ENCODE results near the gene DVL3.
A peak's percentile ranks its signal among the peaks of the same experiment; 100 is the strongest.

DVL3 gene

DNA sequence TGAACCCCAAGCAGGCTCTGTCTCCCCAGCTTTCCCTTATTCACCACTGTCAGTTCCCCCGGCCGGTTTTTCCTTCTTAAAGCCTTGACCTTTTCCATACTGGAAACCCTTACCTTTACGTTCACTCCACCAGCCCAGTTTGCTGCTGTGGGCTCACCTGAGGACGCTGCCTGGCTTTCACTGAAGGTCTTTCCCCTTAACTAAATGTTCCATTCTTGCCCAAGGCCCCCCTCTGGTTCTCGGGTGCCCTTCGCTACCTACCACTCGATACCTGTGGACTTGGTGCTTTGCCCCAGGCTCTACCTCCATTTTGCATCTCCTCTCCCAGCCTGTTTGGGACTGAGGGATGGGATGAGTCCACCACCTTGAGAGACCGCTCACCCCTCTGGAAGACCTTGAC is 20.3 kb downstream of the DVL3 start:
- Histone ChIP-seq H3K27me3 (ENCODE audit: control insufficient read depth in 1 of 2, insufficient read depth in 1 of 2, low read length in 2 of 2) (no peaks in the 10 kb centered on the region), H3K23ac (ENCODE audit: low read length in 2 of 2) (no peak overlapping the region), H2BK120ac (ENCODE audit: low read depth, low read length) (no peak overlapping the region), H3K18ac (ENCODE audit: low read depth in 1 of 2, low read length in 2 of 2) (peak overlapping the region; percentile 64 to 98), H3K4me1 (ENCODE audit: control insufficient read depth, insufficient read depth, low read depth, low read length) (peaks cover 46% of the 10 kb centered on the region), H3K4ac (ENCODE audit: low read depth in 1 of 2, low read length in 2 of 2) (peak overlapping the region; percentile 37 to 99), H3K4me2 (ENCODE audit: low read length, poor library complexity, severe bottlenecking) (peak overlapping the region; percentile 62), H2AFZ (ENCODE audit: low read depth, low read length) (no peak overlapping the region), H2BK12ac (ENCODE audit: low read length in 2 of 2) (no peak overlapping the region), H2AK5ac (ENCODE audit: low read length, severe bottlenecking) (peak overlapping the region; percentile 4), H2BK5ac (ENCODE audit: low read depth, low read length, poor library complexity, severe bottlenecking) (no peak overlapping the region), H3K14ac (ENCODE audit: low read length in 2 of 2) (no peak overlapping the region), H3K79me1 (replicated peaks; ENCODE audit: low read length, poor library complexity, severe bottlenecking) (peaks cover 11% of the 10 kb centered on the region), H2BK15ac (ENCODE audit: low read depth, poor library complexity, severe bottlenecking) (no peak overlapping the region), H3K36me3 (ENCODE audit: control insufficient read depth in 1 of 2, insufficient read depth in 2 of 2, low read depth in 1 of 2, low read length in 2 of 2) (peaks cover 48 to 50% of the 10 kb centered on the region in 2 experiments), H4K8ac (ENCODE audit: low read length) (peak overlapping the region; percentile 32), H3K9ac (ENCODE audit: low read length) (peak overlapping the region; percentile 98), H4K91ac (ENCODE audit: low read length) (no peak overlapping the region), H3K9me3 (ENCODE audit: control insufficient read depth, low read length) (no peaks in the 10 kb centered on the region), H3K4me3 (ENCODE audit: insufficient read depth in 1 of 2, low read depth in 1 of 2, low read length in 2 of 2) (peak overlapping the region; percentile 96 to 98), H3K27ac (ENCODE audit: low read length, poor library complexity, severe bottlenecking) (peak overlapping the region; percentile 92)
- peak; percentile 4 for DNase-seq
- 7% methylated on average over 8 of the region's 8 CpGs for WGBS

DNA sequence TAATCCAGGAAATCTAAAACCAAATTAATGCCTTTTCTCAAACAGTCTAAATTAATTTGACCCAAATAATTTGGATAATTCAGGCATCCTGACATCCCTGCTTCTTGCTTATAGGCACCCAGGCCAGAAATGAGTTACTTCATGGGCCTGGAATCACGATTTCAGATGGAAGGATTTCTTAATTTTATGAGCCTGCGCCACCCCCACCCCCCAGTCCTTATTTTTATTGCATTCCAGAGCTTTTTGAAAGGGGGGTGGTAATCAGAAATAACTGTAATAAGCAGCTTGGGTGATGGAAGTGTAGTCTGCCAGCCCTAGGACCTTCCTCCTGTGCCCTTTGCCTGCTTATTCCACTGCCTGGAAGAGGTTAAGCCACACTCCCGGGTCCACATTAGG is 20.8 kb downstream of the DVL3 start:
- Histone ChIP-seq H3K9me3 (ENCODE audit: control insufficient read depth, low read length) (no peaks in the 10 kb centered on the region), H4K8ac (ENCODE audit: low read length) (no peak overlapping the region), H2AFZ (ENCODE audit: low read depth, low read length) (no peak overlapping the region), H3K4ac (ENCODE audit: low read depth in 1 of 2, low read length in 2 of 2) (peak overlapping the region in 1 of 2 experiments; percentile 87), H4K91ac (ENCODE audit: low read length) (no peak overlapping the region), H2AK5ac (ENCODE audit: low read length, severe bottlenecking) (peak overlapping the region; percentile 42), H3K36me3 (ENCODE audit: control insufficient read depth in 1 of 2, insufficient read depth in 2 of 2, low read depth in 1 of 2, low read length in 2 of 2) (peaks cover 48 to 50% of the 10 kb centered on the region in 2 experiments), H2BK120ac (ENCODE audit: low read depth, low read length) (no peak overlapping the region), H3K79me1 (replicated peaks; ENCODE audit: low read length, poor library complexity, severe bottlenecking) (peaks cover 10% of the 10 kb centered on the region), H3K18ac (ENCODE audit: low read depth in 1 of 2, low read length in 2 of 2) (peak overlapping the region; percentile 65 to 76), H3K4me1 (ENCODE audit: control insufficient read depth, insufficient read depth, low read depth, low read length) (peaks cover 42% of the 10 kb centered on the region), H3K23ac (ENCODE audit: low read length in 2 of 2) (peak overlapping the region in 1 of 2 experiments; percentile 50), H3K14ac (ENCODE audit: low read length in 2 of 2) (peak overlapping the region; percentile 48 to 76), H3K4me3 (ENCODE audit: insufficient read depth in 1 of 2, low read depth in 1 of 2, low read length in 2 of 2) (peak overlapping the region; percentile 53 to 96), H2BK12ac (ENCODE audit: low read length in 2 of 2) (peak overlapping the region in 1 of 2 experiments; percentile 60), H2BK15ac (ENCODE audit: low read depth, poor library complexity, severe bottlenecking) (no peak overlapping the region), H3K4me2 (ENCODE audit: low read length, poor library complexity, severe bottlenecking) (peak overlapping the region; percentile 62), H3K27ac (ENCODE audit: low read length, poor library complexity, severe bottlenecking) (peak overlapping the region; percentile 92), H2BK5ac (ENCODE audit: low read depth, low read length, poor library complexity, severe bottlenecking) (peak overlapping the region; percentile 4), H3K27me3 (ENCODE audit: control insufficient read depth in 1 of 2, insufficient read depth in 1 of 2, low read length in 2 of 2) (no peaks in the 10 kb centered on the region), H3K9ac (ENCODE audit: low read length) (peak overlapping the region; percentile 98)
- DNase-seq, result no peak
- WGBS, result 0% methylated on average over 1 of the region's 3 CpGs

DNA sequence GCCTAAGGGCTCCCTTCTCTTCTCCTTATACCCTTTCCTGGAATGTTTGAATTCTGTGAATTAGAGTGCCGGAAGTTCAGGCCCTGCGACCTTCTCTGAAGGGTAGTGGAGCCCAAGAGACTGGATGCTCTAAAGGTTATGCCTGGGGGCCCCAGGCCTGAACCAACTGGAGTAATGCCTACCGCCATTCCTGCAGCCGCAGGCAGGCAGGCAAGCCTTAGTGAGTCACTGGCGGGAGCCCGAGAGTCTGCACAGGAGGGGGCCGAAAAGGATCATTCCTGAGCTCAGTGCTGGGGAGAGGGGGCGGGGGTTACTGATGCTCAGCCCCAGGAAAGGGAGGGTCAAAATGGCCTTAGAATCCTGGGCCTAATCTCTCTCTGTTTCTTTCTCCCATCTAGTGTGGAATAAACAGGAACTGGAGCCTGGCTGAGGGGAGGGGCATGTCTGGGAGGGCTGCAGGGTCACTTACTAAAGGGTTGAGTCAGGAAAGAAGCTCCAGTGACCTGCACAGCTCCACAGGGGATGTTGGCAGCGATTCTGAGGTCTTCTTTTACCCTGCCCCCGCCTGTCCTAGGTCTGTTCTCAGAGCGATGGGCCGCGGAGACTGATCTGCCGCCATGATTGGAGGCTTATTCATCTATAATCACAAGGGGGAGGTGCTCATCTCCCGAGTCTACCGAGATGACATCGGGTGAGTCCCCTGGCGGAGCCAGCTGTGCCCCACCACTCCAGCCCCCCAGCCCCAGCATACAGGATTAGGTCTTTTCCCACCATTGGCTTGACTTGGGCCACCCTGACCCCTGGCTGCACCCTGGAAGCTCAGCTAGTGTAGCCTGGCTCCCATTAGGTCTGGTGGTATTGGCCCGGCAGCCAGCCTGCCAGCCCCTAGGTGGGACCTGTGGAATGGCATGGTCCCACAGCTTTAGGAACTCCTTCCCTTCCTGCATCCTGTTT is 21.5 kb downstream of the DVL3 start:
- 14% methylated on average over 18 of the region's 19 CpGs for WGBS
- H2BK15ac ChIP-seq (ENCODE audit: low read depth, poor library complexity, severe bottlenecking), result peak overlapping the region; percentile 20
- H3K4ac ChIP-seq (ENCODE audit: low read depth in 1 of 2, low read length in 2 of 2), result peak overlapping the region in 1 of 2 experiments; percentile 91
- peaks cover 51 to 54% of the 10 kb centered on the region in 2 experiments for H3K36me3 ChIP-seq (ENCODE audit: control insufficient read depth in 1 of 2, insufficient read depth in 2 of 2, low read depth in 1 of 2, low read length in 2 of 2)
- H3K27me3 ChIP-seq (ENCODE audit: control insufficient read depth in 1 of 2, insufficient read depth in 1 of 2, low read length in 2 of 2), result no peaks in the 10 kb centered on the region
- H2BK120ac ChIP-seq (ENCODE audit: low read depth, low read length), result no peak overlapping the region
- peaks cover 11% of the 10 kb centered on the region for H3K79me1 ChIP-seq (replicated peaks; ENCODE audit: low read length, poor library complexity, severe bottlenecking)
- peak overlapping the region; percentile 42 for H2AK5ac ChIP-seq (ENCODE audit: low read length, severe bottlenecking)
- H3K18ac ChIP-seq (ENCODE audit: low read depth in 1 of 2, low read length in 2 of 2), result peak overlapping the region; percentile 75 to 90
- H2BK12ac ChIP-seq (ENCODE audit: low read length in 2 of 2), result peak overlapping the region; percentile 22 to 88
- H3K27ac ChIP-seq (ENCODE audit: low read length, poor library complexity, severe bottlenecking), result peak overlapping the region; percentile 94
- H3K4me1 ChIP-seq (ENCODE audit: control insufficient read depth, insufficient read depth, low read depth, low read length), result peaks cover 37% of the 10 kb centered on the region
- H3K4me3 ChIP-seq (ENCODE audit: insufficient read depth in 1 of 2, low read depth in 1 of 2, low read length in 2 of 2), result peak overlapping the region; percentile 53 to 96
- H3K9me3 ChIP-seq (ENCODE audit: control insufficient read depth, low read length), result no peaks in the 10 kb centered on the region
- peak overlapping the region; percentile 88 for H4K8ac ChIP-seq (ENCODE audit: low read length)
- peak overlapping the region; percentile 84 for H4K91ac ChIP-seq (ENCODE audit: low read length)
- H3K14ac ChIP-seq (ENCODE audit: low read length in 2 of 2), result peak overlapping the region in 1 of 2 experiments; percentile 95
- H3K23ac ChIP-seq (ENCODE audit: low read length in 2 of 2), result peak overlapping the region in 1 of 2 experiments; percentile 77
- H3K9ac ChIP-seq (ENCODE audit: low read length), result peak overlapping the region; percentile 98
- peak overlapping the region; percentile 84 for H3K4me2 ChIP-seq (ENCODE audit: low read length, poor library complexity, severe bottlenecking)
- no peak overlapping the region for H2AFZ ChIP-seq (ENCODE audit: low read depth, low read length)
- peak; percentile 98 for DNase-seq
- peak overlapping the region; percentile 67 for H2BK5ac ChIP-seq (ENCODE audit: low read depth, low read length, poor library complexity, severe bottlenecking)

DNA sequence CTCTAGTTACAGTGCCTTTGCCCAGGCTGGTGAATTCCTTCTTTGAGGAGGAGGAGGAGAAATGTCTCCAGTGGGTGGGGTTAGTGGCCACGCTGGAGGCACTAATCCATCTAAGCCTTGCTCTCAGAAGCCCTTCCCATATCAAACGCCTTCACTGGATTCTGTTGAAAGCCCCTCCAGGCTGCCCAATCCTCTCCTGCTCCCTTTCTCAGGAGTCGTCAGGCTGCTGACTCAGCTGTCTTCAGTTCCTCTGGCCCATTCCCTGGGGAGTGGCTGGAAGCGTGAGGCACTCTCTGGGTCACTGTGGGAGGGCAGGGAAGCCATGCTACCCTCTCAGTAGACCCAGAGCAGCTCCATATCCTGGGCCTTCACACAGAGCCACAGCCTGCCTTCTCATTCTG is 22.2 kb downstream of the DVL3 start:
- peak overlapping the region; percentile 88 for H4K8ac ChIP-seq (ENCODE audit: low read length)
- H3K14ac ChIP-seq (ENCODE audit: low read length in 2 of 2), result peak overlapping the region in 1 of 2 experiments; percentile 95
- peak overlapping the region; percentile 84 for H3K4me2 ChIP-seq (ENCODE audit: low read length, poor library complexity, severe bottlenecking)
- H2AFZ ChIP-seq (ENCODE audit: low read depth, low read length), result no peak overlapping the region
- H3K79me1 ChIP-seq (replicated peaks; ENCODE audit: low read length, poor library complexity, severe bottlenecking), result peaks cover 15% of the 10 kb centered on the region
- 20% methylated on average over 3 of the region's 4 CpGs for WGBS
- peak overlapping the region in 1 of 2 experiments; percentile 91 for H3K4ac ChIP-seq (ENCODE audit: low read depth in 1 of 2, low read length in 2 of 2)
- H3K9ac ChIP-seq (ENCODE audit: low read length), result peak overlapping the region; percentile 98
- peak overlapping the region; percentile 84 for H4K91ac ChIP-seq (ENCODE audit: low read length)
- no peak overlapping the region for H2BK15ac ChIP-seq (ENCODE audit: low read depth, poor library complexity, severe bottlenecking)
- H3K4me1 ChIP-seq (ENCODE audit: control insufficient read depth, insufficient read depth, low read depth, low read length), result peaks cover 33% of the 10 kb centered on the region
- H3K36me3 ChIP-seq (ENCODE audit: control insufficient read depth in 1 of 2, insufficient read depth in 2 of 2, low read depth in 1 of 2, low read length in 2 of 2), result peaks cover 54 to 55% of the 10 kb centered on the region in 2 experiments
- peak overlapping the region; percentile 52 to 96 for H3K4me3 ChIP-seq (ENCODE audit: insufficient read depth in 1 of 2, low read depth in 1 of 2, low read length in 2 of 2)
- H2AK5ac ChIP-seq (ENCODE audit: low read length, severe bottlenecking), result no peak overlapping the region
- no peak overlapping the region for H2BK120ac ChIP-seq (ENCODE audit: low read depth, low read length)
- H2BK12ac ChIP-seq (ENCODE audit: low read length in 2 of 2), result peak overlapping the region in 1 of 2 experiments; percentile 88
- H3K18ac ChIP-seq (ENCODE audit: low read depth in 1 of 2, low read length in 2 of 2), result peak overlapping the region; percentile 43 to 75
- no peak overlapping the region for H3K23ac ChIP-seq (ENCODE audit: low read length in 2 of 2)
- peak overlapping the region; percentile 67 for H2BK5ac ChIP-seq (ENCODE audit: low read depth, low read length, poor library complexity, severe bottlenecking)
- peak; percentile 78 for DNase-seq
- no peaks in the 10 kb centered on the region for H3K9me3 ChIP-seq (ENCODE audit: control insufficient read depth, low read length)
- no peaks in the 10 kb centered on the region for H3K27me3 ChIP-seq (ENCODE audit: control insufficient read depth in 1 of 2, insufficient read depth in 1 of 2, low read length in 2 of 2)
- H3K27ac ChIP-seq (ENCODE audit: low read length, poor library complexity, severe bottlenecking), result peak overlapping the region; percentile 94

All from mesenchymal stem cell (in vitro differentiated cells and primary cell).